GM12892 (cell line): ENCODE data around the gene PHYKPL.

Experiments used
- POLR2A ChIP-seq: IDR thresholded peaks from 2 replicates; pipeline ENCODE4 v1.6.1; 2011; ENCODE audit warnings: low read depth, low read length, control low read depth
- POLR2AphosphoS5 ChIP-seq: IDR thresholded peaks from 2 replicates; pipeline ENCODE4 v1.6.1; 2011; ENCODE audit warnings: low read depth, low read length, control low read depth
- TAF1 ChIP-seq: IDR thresholded peaks from 2 replicates; pipeline ENCODE4 v1.6.1; 2011; ENCODE audit warnings: low read depth, mild to moderate bottlenecking, control low read depth, low read length, borderline replicate concordance

DNA sequence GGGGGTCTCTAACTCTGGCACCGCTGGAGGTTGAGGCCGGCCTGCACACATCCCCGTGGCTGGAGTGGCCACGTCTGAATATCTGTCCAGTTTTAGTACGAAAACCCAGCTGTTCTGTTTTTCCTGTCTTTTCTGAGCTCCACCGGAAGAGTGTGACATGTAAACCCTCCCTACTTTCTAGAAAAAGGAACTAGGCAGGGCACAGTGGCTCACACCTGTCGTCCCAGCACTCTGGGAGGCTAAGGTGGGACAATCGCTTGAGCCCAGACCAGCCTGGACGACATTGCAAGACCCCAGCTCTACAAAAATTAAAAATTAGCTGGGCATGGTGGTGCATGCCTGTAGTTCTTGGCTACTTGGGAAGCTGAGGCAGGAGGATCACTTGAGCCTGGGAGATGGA is 8.2 kb upstream of the PHYKPL start:
- TF ChIP-seq POLR2A = no peak
- no peak for TF ChIP-seq TAF1
- TF ChIP-seq POLR2AphosphoS5 = no peak
